Stimulated activated CD4-positive, alpha-beta T cell treated with anti-CD3 and anti-CD28 coated beads, Interleukin-15, amount 100 ng/mL, for 48 hours (primary cell): ENCODE results near the gene OR1L1.

Experiments
- DNase-seq, 2 donors: peaks; one replicate each; pipeline ENCODE4 v3.0.0-alpha.2; 2020; ENCODE audit warnings: low read depth in 2 of 2

OR1L1 gene

DNA sequence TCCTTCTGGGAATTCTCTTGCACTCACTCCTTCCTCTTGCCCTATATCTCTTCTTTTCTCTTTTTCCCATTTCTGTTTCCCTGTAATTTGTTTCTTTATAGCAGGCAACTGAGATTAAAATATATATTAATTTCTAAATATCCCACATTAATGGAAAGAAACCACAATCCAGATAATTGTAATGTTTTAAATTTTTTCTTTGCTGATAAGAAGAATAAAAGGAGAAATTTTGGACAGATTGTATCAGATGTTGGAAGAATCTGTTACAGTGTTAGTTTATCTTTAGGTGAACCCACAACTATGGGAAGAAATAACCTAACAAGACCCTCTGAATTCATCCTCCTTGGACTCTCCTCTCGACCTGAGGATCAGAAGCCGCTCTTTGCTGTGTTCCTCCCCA is at the start of gene OR1L1:
Gene OR1L1, plus strand, starts transcription at position 301 of the 400 bp plus-strand sequence. Its CDS starts 0 bp downstream, at position 301.
- no peak for DNase-seq

- DNase-seq = no peak
These were observed 47.2 kb upstream of the OR1L1 start, which contains the start of gene OR1Q1 for GRCh38 chr9:122614362-122614761. Gene OR1Q1 (plus strand): TSS chr9:122614738. CDS start chr9:122614738, 0 bp downstream.

DNA sequence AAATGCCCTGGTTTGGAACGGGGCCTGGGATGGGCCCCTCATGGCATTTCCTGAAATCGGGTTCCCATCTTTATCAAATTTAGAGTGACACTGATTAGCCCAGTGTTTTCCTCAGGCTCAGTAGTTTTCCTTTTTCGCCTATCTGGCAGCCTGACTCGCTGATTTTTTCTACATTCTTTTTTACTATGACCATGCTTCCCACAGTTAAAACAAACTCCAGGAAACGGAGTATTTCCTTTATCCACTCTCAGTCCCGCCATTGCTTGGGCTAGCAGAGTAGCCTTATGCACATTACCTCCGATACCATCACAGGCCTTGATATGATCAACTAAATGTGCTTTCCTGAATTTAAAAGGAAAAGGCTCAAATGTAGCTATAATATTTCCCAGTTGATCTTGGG is 41.5 kb upstream of the OR1L1 start:
- DNase-seq = no peak

- DNase-seq = no peak
These were observed 19.3 kb upstream of the OR1L1 start for GRCh38 chr9:122642226-122642625.

DNA sequence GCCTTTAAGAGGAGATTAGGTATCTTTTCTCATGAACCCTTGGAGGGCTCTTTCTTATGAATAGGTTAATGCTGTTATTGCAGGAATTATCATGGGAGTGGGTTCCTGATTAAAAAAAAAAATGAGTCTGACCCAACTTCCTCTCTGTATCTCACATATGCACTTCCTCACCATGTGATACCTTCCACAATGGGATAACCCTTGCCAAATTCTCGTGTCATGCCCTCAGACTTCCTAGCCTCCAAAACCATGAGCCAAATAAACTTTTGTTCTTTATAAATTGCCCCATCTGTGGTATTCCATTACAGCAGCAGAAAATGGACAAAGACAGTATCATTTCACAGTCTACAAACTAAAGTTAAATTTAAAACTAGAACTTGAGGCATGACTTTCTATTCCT is 5.1 kb upstream of the OR1L1 start:
- DNase-seq = no peak

DNA sequence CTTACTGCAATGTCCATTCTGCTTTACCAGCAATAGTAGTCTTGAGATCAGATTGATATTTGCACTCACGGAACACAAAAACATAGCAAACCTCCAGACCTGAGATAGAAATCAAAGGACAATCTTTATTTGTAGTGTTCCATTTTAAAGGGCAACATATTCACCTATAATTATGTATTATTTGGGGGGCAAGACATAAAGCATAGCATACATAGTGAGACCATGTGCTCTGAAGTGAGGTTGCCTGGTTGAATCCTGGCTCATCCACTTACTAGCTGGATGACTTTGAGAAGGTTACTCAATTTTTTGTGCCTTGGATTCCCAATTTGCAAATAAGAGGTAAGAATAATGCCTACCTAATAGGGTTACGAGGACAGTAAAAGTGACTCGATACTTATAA is 4.0 kb upstream of the OR1L1 start, which contains the start of gene OR1B1:
Gene OR1B1, minus strand, starts transcription at position 101 of the 400 bp plus-strand sequence.
- no peak for DNase-seq

DNA sequence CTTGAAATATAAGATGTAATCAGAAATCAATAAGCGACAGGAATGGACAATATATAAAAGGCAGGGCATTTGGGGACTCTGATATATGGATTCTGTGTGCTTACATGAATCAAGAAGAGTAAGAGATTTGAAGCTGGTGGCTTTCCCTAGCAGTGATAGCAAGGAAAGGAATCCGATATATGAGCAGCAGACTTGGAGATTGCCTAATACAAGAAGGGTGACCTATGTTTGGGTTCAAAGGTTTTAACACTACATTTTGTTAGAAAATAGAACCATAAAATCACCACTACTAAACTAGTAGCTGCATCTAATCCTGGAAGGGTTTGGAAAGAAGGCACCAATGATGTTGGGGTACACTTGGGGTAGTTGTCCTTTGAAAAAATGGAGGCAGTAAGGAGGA is 11.0 kb downstream of the OR1L1 start:
- no peak for DNase-seq

GRCh38 chr9:122684851-122685250 is 23.3 kb downstream of the OR1L1 start:
- DNase-seq = no peak

GRCh38 chr9:122695696-122696095 is 34.2 kb downstream of the OR1L1 start:
- no peak for DNase-seq
